Psoas muscle (tissue), 8 donors: ENCODE data around the gene VPS41. TPM values are rescaled to one million over a fixed set of nuclear protein-coding genes. Genes with fewer than 3 reads are reported as not detected.

Experiments used
- ATAC-seq, 4 donors: fragments of 200-7000 bp; cut with Tn5 transposase; one replicate each; pipeline ENCODE4 v1.9.1; 2020; ENCODE audit warnings: moderate library complexity in 3 of 4, mild to moderate bottlenecking in 2 of 4
- DNase-seq, 2 donors: peaks; one replicate each; pipeline ENCODE4 v3.0.0-alpha.2; 2020
- H3K27ac ChIP-seq: fragments of 200-600 bp; one replicate; pipeline ENCODE4 v1.8.0; 2022
- H3K27me3 ChIP-seq, 3 donors: fragments of 200-600 bp in 1 of 3; one replicate each; pipeline versions ENCODE4 v1.6.1 to v1.8.0; 2013 to 2022; ENCODE audit warnings: low read length in 2 of 3, mild to moderate bottlenecking in 2 of 3, moderate library complexity in 1 of 3; ENCODE audit not compliant: insufficient read depth in 3 of 3
- H3K36me3 ChIP-seq, 2 donors: fragments of 200-600 bp in 1 of 2; one replicate each; pipeline versions ENCODE4 v1.6.1 to v1.8.0; 2013 to 2022; ENCODE audit warnings: low read depth in 1 of 2, mild to moderate bottlenecking in 1 of 2, moderate library complexity in 1 of 2; ENCODE audit not compliant: insufficient read depth in 1 of 2
- H3K4me1 ChIP-seq: fragments of 200-600 bp; one replicate; pipeline ENCODE4 v1.8.0; 2022
- H3K4me3 ChIP-seq: fragments of 200-600 bp; one replicate; pipeline ENCODE4 v1.8.0; 2022; ENCODE audit warnings: mild to moderate bottlenecking
- H3K9me3 ChIP-seq: fragments of 200-600 bp; one replicate; pipeline ENCODE4 v1.8.0; 2022
- WGBS, 3 donors: extraction: QIAGEN DNeasy Blood & Tissue Kit; methylation state at CpG; one replicate each; pipeline versions ENCODE4 v1.1.6 to v1.1.7; 2013; 5-methylcytosine and 5-hydroxymethylcytosine counted together
- intact Hi-C, 2 donors: fragments of 100-400 bp; cut with DNase I; formaldehyde crosslinking; loops; one replicate each; pipeline versions ENCODE4 v1.11.0 to v1.14.2; 2022
- polyA plus RNA-seq, 3 donors: library from polyadenylated mRNA; stranded (reverse); fragments of 200-250 nt; gene quantifications; one replicate each; pipeline ENCODE4 v1.2.3, GENCODE V29; 2013
- total RNA-seq, 4 donors: library from RNA; stranded (reverse); fragmentation: NEBNext Ultra II Directional in 2 of 4; extraction: Animal tissue kit (Norgen Biotek cat#: 25700) in 2 of 4; gene quantifications; one replicate each; pipeline versions ENCODE4 v1.2.1 to v1.2.4, GENCODE V29; 2021 to 2023
- TF ChIP-seq, protein P1 (sequence below): fragments of 200-600 bp; IDR thresholded peaks from one replicate; pipeline ENCODE4 v1.8.0; 2022; ENCODE audit warnings: antibody characterized with exemption
- donor health status: healthy with polysubstance abuse.
- donor health status: DM: no; HTN: no; CAD: no; lungs with moderate emphysema.
- donor health status: Bipolar disorder and iron deficiency.
- donor health status: healthy.
- donor health status: DM: yes; HTN: yes; CAD: no.
- donor health status: DM: no; HTN: no; CAD: no.
- donor health status: DM: no; HTN: no; CAD: no.
- donor health status: DM: yes; HTN: yes; CAD: no.

Gene VPS41
- total and polyA plus RNA-seq, 7 donors = 4.6 to 28.3 (median 13.8) TPM

DNA sequence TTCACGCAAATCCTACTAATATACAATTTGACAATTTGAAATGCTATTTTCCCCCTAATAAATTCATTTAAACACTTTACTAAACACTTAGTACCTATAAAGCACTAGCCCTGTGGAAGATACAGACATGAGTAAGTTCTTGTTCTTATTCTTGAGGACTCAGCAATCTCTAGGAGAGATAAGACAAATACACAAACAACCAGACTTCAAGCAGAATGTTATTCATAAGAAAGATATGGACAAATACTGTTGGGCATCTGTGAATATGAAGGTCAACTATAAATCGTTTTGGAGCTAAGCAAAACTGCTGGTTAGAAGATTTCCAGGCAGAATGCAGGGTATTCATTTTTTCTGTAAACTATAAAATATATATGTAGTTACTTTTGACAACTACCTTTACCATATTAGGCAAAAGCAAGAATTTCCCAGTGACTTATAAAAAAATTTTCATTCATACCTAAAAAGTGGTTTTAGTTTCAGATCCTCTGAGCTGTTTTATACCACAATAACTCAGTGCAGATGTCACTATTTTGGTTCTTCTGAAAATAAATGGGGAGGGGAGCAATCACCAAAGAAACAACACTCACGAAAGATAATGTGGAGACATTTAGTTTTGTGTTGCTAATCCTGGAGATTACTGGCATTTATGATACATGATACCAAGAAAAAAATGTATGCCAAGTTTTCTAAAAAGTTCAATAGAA is 3.8 kb downstream of the VPS41 start:
- no peak overlapping the region for H3K27ac ChIP-seq
- H3K4me1 ChIP-seq = no peaks in the 10 kb centered on the region
- H3K4me3 ChIP-seq = no peak overlapping the region
- no peaks in the 10 kb centered on the region for H3K27me3 ChIP-seq
- TF ChIP-seq, protein P1, sequence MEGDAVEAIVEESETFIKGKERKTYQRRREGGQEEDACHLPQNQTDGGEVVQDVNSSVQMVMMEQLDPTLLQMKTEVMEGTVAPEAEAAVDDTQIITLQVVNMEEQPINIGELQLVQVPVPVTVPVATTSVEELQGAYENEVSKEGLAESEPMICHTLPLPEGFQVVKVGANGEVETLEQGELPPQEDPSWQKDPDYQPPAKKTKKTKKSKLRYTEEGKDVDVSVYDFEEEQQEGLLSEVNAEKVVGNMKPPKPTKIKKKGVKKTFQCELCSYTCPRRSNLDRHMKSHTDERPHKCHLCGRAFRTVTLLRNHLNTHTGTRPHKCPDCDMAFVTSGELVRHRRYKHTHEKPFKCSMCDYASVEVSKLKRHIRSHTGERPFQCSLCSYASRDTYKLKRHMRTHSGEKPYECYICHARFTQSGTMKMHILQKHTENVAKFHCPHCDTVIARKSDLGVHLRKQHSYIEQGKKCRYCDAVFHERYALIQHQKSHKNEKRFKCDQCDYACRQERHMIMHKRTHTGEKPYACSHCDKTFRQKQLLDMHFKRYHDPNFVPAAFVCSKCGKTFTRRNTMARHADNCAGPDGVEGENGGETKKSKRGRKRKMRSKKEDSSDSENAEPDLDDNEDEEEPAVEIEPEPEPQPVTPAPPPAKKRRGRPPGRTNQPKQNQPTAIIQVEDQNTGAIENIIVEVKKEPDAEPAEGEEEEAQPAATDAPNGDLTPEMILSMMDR = no peak
- no peaks in the 10 kb centered on the region for H3K9me3 ChIP-seq
- 80 to 90% (median 81%) methylated on average over 3 of the region's 3 CpGs for WGBS, 3 donors
- intact Hi-C loops = no loop called here
- ATAC-seq (no peak), DNase-seq (no peak)
- no peaks in the 10 kb centered on the region for H3K36me3 ChIP-seq

DNA sequence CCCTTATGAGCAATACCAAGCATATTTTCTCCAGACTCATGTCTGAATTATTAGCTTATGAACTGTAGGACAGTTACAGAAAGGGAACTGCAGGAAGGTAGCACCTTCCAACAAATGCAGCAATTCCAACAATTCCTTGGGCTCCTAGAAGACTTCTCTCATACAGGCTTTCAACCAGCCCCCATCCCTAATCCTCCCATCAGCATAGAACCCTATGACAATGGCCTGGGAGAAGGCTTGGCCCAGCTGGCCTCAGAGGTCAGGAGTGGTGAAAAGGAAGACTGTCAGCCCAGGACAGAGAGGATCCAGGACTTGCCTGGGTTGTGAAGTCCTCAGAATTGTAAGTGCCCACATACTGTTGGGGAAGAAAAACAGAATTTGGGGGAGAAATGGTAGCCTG is 5.9 kb downstream of the VPS41 start:
- ATAC-seq (no peak), DNase-seq (no peak)
- TF ChIP-seq, protein P1 = no peak
- intact Hi-C loops = no loop called here
- H3K27me3 ChIP-seq = no peaks in the 10 kb centered on the region
- no peaks in the 10 kb centered on the region for H3K36me3 ChIP-seq
- no peaks in the 10 kb centered on the region for H3K4me1 ChIP-seq
- H3K9me3 ChIP-seq = no peaks in the 10 kb centered on the region
- no peak overlapping the region for H3K4me3 ChIP-seq
- no peak overlapping the region for H3K27ac ChIP-seq

DNA sequence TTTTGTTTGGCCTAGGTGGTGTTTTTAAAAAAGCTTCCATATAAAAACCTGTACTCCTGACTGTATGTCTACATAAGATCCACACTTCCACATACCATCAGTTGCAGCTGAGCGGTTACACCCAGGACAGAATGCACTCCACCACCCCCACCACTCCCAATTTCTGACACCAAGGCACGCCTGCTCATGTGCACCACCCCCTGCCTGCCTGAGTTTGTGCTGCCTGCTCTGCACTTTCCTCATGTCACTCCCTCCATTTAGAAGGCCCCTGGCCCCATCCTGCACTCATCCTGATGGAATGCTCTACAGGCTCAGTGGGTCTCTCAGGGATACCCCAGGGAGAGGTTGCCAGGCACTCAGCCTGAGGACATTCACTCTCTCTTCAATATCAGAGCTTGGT is 6.5 kb downstream of the VPS41 start:
- Histone ChIP-seq H3K4me3 (no peak overlapping the region), H3K9me3 (no peaks in the 10 kb centered on the region), H3K27ac (no peak overlapping the region), H3K27me3 (no peaks in the 10 kb centered on the region), H3K4me1 (no peaks in the 10 kb centered on the region), H3K36me3 (peaks cover 0 to 4% of the 10 kb centered on the region in 2 donors)
- DNase-seq = no peak
- intact Hi-C loops = no loop called here
- TF ChIP-seq, protein P1 = no peak
- WGBS, 3 donors = 96 to 100% (median 97%) methylated on average over 2 of the region's 2 CpGs
- ATAC-seq = no peak

DNA sequence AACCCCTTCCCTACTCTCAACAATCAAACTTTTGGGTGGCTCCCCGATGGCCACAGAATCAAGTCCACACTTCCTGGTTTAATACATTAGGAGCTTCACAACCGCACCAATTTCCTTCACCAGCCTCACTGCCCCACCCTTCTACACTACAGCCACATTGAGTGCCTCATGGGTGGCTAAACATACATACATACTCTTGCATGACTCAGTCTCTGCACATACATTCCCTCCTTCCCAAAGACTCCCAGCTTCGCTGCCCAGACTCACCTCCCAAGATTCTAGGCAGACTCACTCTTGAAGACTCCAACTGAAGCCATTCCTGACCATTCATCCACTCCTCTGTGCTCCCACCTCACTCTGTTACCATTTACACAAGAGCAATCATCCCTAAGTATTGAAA is 15.9 kb downstream of the VPS41 start:
- WGBS, 3 donors = 98 to 100% (median 99%) methylated on average over 3 of the region's 3 CpGs
- no peaks in the 10 kb centered on the region for H3K27me3 ChIP-seq
- ATAC-seq = no peak
- no peaks in the 10 kb centered on the region for H3K9me3 ChIP-seq
- H3K27ac ChIP-seq = no peak overlapping the region
- H3K4me3 ChIP-seq = no peak overlapping the region
- H3K4me1 ChIP-seq = no peaks in the 10 kb centered on the region
- H3K36me3 ChIP-seq = peaks cover 2 to 28% of the 10 kb centered on the region in 2 donors
- no peak for DNase-seq
- intact Hi-C loops = no loop called here
- TF ChIP-seq, protein P1 = no peak

DNA sequence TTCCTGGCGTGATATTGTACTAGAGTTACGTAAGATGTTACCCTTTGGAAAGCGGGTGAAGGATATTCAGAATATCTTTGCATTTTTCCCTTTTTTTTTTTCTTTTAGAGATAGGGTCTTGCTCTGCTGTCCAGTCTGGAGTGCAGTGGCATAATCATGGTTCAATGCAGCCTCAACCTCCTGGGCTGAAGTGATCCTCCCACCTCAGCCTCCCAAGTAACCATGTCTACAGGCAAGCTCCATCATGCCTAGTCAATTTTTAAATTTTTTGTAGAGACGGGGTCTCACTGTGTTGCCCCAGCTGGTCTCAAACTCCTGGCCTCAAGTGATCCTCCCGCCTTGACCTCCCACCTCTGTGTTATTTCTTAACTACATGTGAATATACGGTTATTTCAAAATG is 18.4 kb downstream of the VPS41 start:
- 81 to 83% (median 82%) methylated on average over 6 of the region's 6 CpGs for WGBS, 3 donors
- Histone ChIP-seq H3K27me3 (no peaks in the 10 kb centered on the region), H3K36me3 (peaks cover 0 to 9% of the 10 kb centered on the region in 2 donors), H3K4me1 (no peaks in the 10 kb centered on the region), H3K9me3 (no peaks in the 10 kb centered on the region), H3K4me3 (no peak overlapping the region), H3K27ac (no peak overlapping the region)
- TF ChIP-seq, protein P1 = no peak
- ATAC-seq (no peak), DNase-seq (no peak)
- intact Hi-C loops = no loop called here
